ENCODE results near the gene PRSS21.

The PRSS21 gene

DNA sequence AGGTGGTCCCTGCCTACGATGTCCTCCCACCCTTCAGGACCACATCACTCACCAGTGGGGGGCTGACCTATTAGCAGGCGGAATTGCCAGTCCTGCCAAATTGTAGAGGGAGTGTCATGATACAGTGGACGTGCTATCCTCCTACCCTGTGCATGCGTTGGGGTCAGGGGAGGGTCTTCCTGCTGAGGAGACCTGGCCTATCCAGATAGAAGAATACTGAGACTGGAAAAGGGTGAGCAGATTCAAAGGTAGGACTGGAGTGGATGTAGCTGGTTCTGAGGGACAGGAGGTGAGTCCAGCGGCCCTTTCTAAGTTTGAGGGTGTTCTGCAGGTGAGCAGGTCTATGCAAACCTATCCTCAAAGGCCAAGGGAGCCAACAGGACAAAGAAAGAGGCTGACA, 10.8 kb upstream of the PRSS21 start:
- no peak for DNase-seq (ENCODE audit: low read depth)

DNA sequence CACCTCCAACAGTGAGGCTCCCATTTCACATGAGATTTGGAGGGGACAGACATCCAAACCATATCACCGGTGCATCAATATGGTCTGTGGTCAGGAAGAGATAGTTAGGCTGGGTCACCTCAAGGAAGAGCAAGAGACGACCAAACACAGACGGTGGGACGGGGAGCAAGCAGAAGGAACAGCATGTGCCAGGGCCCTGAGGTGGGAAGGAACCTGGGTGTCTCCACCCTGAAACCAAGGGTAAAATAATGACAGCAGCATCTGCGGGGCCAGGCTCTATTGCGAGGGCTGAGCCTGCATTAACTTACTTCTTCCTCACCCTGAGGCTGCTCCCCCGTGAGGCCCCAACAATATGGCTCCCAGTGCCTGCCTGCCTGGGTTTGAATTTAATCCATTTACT, 8.9 kb upstream of the PRSS21 start:
- no peak for DNase-seq (ENCODE audit: low read depth)

DNA sequence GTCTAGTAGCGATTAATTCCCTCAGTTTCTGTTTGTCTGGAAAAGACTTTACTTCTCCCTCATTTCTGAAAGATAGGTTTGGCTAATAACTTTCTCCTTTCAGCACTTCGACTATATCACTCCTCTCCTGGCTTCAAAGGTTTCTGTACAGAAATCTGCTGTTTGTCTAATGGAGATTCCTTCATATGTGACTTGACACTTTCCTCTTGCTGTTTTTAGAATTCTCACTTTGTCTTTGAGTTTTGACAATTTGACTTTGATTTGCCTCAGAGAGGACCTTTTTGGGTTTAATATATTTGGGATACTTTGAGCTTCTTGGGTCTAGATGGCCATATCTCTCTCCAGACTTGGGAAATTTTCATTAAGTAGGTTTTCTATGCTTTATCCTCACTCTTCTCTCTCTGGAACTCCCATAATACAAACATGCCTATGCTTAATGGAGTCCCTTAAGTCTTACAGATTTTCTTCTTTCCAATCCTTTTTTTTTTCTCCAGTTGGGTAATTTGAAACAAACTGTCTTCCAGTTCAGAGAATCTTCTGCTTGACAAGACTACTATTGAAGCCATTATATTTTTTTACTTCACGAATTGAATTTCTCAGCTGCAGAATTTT, 7.8 kb upstream of the PRSS21 start:
- no peak for DNase-seq (ENCODE audit: low read depth)

DNA sequence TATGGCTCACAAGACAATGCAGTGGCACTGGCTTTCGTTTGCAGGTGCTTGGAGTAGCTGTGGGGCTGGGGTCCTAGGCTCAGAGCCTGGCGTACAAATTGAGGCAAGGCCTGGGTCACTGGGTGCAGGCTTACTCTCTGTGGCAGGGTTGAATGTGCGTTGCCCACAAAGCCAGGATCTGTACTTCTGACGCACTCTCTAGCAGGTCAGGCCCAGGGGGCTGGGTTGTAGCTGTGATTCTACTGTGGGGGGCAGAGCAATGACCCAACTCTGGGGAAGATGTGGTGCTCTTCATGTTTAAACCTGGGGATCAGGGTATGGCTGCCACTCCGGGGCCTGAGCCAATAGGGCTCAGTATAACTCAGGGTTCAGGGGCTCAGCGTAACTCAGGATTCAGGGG, 6.4 kb upstream of the PRSS21 start:
- DNase-seq (ENCODE audit: low read depth) = no peak

DNA sequence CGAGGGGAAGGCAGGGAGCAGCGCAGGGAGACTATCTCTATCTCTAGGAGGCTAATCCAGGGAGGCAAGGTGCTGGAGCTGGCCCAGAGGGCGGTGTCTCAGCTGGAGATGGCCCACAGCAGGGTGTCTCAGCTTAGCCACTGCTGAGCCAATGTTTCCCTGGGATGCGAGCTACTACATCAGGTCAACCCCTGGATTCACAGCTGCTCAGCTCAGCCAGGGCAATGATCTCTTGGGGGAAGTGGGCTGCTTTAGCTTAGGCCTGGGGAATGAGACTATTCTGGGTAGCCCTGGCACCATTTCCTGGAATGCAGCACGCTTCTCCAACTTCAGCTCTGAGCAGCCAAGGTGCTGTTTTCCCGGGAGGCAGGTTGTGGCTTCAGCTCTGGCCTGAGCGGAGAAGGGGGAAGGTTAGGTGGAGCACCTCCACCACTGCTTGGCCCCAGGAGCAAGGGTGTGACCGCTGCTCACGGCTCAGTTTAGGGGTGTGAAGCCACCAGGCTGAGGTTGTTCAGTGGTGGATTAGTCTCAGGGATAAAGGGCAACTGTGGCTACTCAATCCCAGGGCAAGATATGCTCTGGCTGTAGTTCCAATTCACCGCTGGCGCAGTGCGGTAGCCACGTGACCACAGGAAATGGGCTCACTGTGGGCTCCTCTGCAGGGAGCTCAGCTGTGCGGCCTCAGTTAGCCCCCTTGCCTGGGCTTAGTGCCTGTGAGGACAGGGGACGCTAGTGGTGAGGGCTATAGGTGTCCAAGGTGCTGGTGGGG, 5.2 kb upstream of the PRSS21 start:
- no peak for DNase-seq (ENCODE audit: low read depth)

DNA sequence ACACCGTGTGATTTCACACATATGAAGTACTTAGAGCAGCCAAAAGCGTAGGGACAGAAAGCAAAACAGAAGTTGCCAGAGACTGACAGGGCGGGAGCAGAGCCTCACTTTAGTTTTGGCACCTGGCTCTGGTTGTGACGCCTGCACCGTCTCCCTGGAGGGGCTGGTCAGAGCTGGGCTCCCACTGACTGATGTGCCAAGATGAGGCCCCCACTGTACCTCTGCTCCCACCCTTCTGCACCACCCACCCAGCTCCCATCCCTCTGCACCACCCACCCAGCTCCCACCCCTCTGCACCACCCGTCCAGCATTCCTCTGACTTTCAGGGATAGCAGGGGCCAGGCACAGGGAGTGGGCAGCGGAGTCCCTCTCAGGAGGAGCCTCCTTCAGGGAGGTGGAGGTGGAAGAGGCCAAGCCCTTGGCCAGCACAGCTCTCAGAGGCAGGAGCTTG, 3.2 kb upstream of the PRSS21 start:
- no peak for DNase-seq (ENCODE audit: low read depth)

DNA sequence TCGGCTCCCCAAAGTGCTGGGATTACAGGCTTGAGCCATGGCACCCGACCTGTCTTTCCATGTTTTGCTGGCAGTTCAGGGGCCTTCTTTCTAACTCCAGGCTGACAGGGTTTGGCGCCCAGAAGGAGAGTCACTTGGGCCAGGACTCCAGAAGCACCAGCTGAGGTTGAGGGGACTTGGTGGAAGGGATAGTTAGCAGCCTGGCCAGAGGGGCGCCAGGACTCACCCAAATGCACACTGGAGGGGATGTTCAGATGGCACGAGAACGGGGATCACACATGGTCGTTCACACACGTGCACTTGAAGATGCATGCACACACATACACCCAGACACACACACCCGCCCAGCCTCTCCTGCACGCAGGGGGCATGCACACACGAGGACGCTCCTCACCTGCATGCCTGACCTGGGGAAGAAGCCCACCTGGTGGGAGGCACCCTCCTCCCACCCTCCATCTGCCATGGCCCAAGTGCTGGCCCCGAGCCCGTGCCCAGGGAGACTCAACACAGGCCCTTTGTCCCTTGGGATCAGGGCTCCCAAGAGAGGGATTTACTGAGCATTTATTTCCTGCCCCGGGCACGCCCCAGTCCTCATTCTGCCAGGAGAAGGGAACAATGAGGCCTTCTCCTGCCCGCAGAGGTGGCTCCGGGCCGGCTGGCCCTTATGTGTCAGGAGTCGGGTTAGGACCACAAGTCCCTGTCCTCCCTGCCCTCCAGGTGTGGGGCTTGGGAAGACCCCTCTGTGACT, 2.3 kb upstream of the PRSS21 start:
- no peak for DNase-seq (ENCODE audit: low read depth)

DNA sequence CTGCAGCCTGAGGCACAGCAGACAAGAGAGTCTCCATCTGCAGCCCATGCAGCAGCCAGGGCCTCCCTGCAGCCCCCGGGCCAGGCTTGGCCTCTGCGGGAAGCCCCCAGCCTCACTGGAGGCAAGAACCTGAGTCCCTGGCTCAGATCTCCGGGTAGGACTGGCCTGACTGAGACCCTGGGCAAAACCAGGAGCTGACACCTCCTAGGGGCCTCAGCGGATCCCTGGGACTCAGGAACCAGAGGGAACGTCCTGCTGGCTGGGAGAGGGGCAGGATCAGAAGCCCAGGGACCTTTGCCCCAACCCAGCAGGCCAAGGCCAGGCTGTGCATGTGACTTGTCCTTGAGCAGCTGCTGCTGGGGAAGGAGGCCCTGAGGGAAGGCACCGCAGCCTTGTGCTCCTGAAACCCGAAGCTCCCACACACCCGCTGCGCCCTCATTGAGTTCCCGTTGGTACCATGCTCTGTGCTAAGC, 1.7 kb upstream of the PRSS21 start:
- DNase-seq (ENCODE audit: low read depth) = no peak

DNA sequence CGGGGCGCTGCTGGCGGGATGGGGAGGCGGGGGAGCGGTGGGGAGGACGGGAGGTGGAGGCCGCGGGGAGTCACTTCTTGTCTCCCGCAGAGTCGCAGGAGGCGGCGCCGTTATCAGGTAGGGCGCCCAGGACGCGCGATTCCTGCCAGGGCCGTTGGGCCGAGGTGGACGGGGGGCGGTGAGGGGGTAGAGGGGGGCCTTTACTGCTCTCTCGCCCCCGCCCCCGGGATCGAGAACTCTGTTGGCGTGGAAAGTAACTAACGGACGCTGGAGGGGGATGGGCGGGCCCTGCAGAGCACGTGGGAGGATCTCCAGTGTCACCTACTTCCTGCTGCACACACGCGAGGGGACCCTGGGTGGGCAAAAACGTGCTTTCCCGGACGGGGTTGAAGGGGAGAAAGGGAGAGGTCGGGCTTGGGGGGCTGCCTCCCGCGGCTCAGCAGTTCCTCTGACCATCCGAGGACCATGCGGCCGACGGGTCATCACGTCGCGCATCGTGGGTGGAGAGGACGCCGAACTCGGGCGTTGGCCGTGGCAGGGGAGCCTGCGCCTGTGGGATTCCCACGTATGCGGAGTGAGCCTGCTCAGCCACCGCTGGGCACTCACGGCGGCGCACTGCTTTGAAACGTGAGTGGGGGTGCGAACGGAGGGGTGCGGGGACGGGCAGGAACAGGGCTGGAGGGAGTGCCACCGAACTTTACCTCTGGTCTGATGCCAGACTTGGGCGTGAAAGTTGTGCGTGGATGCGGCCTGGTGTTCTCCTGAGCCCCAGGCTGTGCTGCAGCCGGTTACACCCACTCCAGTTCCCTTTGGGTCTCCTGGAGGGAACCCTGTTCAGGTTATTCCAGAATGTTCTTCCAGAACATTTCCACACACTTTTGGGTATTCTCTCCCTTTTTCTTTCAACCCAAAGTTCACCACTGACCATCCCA, 569 bp downstream of the PRSS21 start:
- no peak for DNase-seq (ENCODE audit: low read depth)

DNA sequence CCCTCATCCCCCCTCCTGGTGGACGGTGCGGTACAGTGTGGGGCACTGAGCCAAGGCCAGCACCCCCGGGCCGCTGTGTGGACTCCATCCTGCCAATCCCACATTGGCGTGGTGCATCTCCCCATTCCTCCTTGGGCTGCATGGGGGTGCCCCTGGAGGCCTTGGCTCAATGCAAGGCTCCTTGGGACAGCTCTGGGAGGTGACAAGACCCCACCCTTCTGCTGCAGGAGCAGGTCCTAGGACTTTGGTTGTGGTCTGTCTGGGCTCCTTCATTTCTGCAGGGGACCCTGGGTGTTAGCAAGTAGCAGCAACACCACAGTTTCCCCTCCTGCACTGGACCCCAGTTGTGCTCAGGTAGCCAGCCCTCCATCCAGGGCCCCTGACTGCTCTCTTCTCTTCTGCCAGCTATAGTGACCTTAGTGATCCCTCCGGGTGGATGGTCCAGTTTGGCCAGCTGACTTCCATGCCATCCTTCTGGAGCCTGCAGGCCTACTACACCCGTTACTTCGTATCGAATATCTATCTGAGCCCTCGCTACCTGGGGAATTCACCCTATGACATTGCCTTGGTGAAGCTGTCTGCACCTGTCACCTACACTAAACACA, 1.3 kb downstream of the PRSS21 start:
- DNase-seq (ENCODE audit: low read depth) = no peak

DNA sequence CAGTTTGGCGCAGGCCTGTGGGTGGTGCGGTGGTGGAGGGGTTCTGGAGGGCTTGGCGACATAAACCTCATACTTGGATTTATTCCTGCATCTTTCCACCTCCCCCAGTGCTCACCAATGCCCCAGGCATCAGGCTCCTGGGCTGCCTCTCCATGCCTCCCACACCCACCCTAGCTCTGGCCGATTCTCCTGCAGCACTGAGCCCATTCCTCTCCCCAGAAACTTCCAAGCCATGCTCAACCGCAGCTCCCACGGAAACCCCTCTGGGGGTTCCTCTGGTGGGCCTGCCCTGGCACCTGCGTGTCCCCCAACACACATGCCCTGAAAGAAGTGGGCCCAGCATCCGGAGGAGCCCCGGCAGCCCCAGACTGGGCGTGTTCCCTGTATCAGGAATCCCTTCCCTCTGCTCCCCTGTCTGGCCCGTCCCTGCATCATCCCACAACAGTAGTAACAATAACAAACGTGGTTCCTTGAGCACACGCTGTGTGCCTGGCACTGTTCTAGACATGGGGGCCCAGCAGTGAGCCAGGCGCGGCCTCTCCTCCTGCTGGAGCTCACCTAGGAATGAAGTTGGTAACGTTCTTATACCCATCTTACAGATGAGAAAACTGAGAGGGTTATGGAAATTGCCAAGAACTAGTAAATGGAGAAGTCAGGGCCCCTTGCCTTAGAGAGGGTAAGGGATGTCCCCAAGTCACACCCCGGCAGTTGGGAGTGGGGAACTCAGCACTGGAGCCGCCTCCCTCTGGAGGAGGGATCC, 2.3 kb downstream of the PRSS21 start:
- no peak for DNase-seq (ENCODE audit: low read depth)

DNA sequence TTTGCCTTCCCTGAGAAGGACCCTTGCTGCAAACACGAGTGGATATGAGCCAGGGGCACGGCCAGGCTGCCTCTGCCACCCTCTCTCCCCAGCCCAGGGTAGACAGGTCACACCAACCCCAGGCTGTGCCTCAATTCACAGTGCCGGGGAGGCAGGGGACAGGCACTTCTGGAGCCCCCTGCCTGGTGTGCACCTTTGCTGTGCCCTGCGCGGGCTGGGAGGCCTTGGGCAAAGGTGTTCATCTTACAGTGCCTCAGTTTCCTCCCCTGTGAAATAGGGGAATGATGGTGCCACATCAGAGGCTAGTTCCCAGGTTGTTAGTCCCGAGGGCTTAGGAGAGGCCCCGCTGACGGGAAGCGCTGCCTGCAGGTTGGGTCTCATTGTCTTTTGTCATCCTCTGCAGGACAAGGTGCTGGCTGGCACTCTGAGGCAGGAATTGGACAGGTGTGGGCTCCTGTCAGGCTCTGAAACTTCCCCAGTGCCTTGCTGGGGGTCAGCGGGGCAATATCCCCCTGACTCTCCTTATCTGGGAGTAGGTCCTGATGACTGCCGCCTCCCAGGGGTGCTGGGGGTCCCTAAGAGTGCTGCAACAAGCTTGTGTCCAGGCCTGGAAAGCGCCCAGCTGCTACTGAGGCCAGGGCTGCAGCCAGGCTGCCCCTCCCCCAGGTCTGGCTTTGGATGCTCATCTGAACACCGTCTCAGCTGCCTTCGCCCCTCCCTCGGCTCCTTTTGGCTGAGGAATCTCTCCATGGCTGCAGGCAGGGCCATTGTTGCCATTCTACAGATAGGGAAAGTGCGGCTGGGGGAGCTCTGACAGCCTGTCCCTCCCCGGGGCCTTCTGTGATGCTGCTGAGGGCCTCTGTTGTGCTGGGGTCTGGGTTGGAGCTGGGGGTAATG, 3.1 kb downstream of the PRSS21 start:
- no peak for DNase-seq (ENCODE audit: low read depth)

DNA sequence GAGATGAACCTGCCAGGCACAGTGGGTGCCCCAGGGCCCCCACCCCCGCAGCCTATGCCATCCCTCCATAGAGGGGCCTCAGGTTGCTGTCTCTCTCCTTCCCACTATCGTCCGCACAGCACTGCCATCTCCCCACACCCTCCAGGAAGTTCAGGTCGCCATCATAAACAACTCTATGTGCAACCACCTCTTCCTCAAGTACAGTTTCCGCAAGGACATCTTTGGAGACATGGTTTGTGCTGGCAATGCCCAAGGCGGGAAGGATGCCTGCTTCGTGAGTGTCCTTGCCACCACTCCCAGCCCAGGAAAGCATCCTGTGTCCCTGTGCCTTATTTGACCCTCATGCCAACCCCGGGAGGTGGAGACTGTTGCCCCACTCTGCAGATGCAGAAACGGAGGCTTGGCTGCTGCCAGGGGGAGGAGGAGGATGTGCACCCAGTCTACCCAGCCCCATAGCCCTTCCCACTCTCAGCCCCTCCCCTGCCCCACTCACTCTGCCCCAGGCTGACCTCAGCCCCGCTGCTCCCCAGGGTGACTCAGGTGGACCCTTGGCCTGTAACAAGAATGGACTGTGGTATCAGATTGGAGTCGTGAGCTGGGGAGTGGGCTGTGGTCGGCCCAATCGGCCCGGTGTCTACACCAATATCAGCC, 3.9 kb downstream of the PRSS21 start:
- DNase-seq (ENCODE audit: low read depth) = no peak

DNA sequence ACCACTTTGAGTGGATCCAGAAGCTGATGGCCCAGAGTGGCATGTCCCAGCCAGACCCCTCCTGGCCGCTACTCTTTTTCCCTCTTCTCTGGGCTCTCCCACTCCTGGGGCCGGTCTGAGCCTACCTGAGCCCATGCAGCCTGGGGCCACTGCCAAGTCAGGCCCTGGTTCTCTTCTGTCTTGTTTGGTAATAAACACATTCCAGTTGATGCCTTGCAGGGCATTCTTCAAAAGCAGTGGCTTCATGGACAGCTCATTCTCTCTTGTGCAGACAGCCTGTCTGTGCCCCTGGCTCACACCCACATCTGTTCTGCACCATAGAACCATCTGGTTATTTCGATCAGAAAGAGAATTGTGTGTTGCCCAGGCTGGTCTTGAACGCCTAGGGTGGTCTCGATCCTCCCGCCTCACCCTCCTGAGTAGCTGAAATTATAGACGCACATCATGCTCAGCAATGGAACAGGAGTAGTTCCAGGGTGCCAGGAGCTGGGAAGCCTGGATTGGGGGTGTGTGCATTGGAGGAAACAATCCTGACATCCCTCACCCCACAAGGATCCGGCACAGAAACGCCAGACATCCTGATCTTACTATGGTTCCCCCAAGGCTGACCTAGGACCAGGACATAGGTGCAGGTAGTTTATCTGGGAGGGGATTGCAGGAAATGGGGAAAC, 4.6 kb downstream of the PRSS21 start:
- DNase-seq (ENCODE audit: low read depth) = no peak

DNA sequence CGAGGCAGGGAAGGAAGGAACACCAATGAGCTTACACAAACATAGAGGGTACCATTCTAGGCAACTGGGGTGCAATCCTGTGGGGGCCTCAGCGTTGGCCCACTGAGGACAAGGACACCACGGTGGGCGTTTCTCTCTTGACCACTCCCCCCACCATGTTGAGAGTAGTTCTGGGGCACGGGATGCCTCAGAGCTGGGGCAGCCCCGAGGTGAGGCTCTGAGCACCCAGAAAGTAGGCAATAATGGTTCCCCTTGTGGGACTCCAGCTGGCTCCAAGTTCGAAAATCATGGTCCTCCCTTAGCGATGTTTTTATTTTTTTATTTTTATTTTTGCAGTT, 5.1 kb downstream of the PRSS21 start:
- no peak for DNase-seq (ENCODE audit: low read depth)

DNA sequence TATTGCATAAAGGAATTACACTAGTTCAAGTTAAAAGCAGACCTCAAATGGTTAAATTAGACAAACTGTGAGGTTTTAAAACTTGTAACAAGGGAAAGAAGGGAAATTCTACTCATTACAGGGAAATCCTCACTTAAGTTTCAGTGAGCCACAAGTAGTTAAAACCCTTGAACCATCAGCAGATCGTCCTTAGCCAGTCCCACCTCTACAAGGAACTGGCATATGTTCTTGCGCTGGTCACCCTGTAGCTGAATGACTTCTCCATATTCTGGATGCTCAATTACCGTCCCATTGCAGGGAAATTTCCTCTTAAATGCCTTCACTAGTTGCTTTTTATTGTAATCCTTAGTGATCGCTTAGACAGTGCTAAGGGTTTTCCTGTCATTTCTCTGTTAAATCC, 5.5 kb downstream of the PRSS21 start:
- DNase-seq (ENCODE audit: low read depth) = no peak

DNA sequence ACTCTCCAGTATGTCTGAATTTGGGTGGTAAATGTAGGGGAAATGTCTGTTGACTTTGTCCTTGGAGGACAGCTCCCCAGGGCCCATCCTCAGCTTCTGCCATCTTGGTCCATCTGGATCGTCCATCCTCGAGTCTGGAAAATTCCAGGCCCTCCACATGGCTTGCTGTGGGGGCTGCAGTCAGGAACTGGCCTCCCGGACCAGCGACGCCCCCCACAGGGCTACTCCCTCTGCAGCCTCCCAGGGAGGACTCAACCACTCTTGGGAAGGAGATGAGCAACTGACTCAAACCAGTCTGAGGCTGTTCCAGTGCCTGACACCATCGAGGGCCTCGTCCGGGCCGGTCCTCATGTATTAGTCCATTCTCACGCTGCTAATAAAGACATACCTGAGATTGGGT, 7.6 kb downstream of the PRSS21 start:
- no peak for DNase-seq (ENCODE audit: low read depth)

DNA sequence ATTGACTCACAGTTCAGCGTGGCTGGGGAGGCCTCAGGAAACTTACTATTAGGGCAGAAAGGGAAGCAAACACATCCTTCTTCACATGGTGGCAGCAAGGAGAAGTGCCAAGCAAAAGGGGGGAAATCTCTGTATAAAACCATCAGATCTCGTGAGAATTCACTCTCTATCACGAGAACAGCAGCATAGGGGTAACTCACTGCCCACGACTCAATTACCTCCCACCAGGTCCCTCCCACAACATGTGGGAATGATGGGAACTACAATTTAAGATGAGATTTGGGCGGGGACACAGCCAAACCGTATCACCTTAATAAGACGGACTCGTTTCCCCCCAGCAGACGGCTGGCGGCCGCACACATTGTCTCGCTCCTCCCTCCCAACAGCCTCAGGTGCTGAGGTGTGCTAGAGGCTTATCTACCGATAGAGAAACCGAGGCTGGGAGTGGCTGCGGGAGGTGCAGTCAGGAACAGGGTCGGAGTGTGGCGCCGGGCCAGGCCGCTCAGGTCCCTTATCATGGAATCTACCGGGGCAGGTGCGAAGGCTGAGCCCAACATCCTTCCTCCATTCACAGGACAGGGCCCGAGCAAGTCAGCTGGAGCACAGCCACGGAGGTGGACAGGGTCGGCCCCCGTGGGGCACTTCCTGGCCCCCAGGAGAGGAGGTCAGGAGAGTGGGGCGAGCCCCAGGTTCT, 8.2 kb downstream of the PRSS21 start:
- no peak for DNase-seq (ENCODE audit: low read depth)
